Loucy (cell line): ENCODE data around the gene RBM19.

Experiments
- CTCF ChIP-seq: fragments of 200-600 bp; sonication (generic); conservative IDR thresholded peaks from 2 replicates; pipeline ENCODE4 v1.5.1; 2014; ENCODE audit warnings: mild to moderate bottlenecking, antibody characterized with exemption, low read length
- EZH2phosphoT487 ChIP-seq: fragments of 200-600 bp; IDR thresholded peaks from 2 replicates; pipeline ENCODE4 v1.6.1; 2018; ENCODE audit warnings: antibody characterized with exemption, mild to moderate bottlenecking, moderate library complexity, borderline replicate concordance

GRCh38 chr12:113805673-113806072, 160.5 kb downstream of the RBM19 start:
- TF ChIP-seq CTCF = no peak
- no peak for TF ChIP-seq EZH2phosphoT487
